ENCODE results near the gene PTPRN2. TPM values are rescaled to one million over a fixed set of nuclear protein-coding genes. Genes with fewer than 3 reads are reported as not detected.

PTPRN2 gene
- total RNA-seq, 1 experiment from 2014 or later, result 2.1 TPM

DNA sequence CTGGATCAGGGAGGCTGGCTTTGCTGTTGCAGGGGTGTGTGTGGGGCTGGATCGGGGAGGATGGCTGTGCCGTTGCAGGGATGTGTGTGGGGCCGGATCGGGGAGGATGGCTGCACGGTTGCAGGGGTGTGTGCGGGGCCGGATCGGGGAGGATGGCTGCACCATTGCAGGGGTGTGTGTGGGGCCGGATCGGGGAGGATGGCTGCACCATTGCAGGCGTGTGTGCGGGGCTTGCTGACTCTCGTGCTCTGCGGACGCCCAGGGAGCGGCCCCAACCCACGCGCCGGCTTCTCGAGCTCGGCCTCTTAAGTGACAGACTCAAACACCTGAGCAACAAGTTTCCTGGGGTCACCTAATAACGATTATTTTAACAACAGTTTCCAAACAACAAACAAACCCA, 732.6 kb downstream of the PTPRN2 start:
- Histone ChIP-seq H3K4me3 (replicated peaks in 1 of 2; ENCODE audit: low read depth in 1 of 2, low read length in 2 of 2) (no peak overlapping the region), H3K36me3 (ENCODE audit: control insufficient read depth in 1 of 2, insufficient read depth in 2 of 2, low read length in 2 of 2) (no peaks in the 10 kb centered on the region), H3K9me2 (ENCODE audit: insufficient read depth) (no peaks in the 10 kb centered on the region), H3K9me3 (ENCODE audit: control insufficient read depth in 1 of 2, insufficient read depth in 1 of 2, low read depth in 1 of 2, low read length in 2 of 2) (no peaks in the 10 kb centered on the region), H4K20me1 (ENCODE audit: insufficient read depth) (no peaks in the 10 kb centered on the region), H3K4me1 (ENCODE audit: control insufficient read depth in 1 of 2, insufficient read depth in 2 of 2, low read length in 2 of 2) (peaks cover 0 to 11% of the 10 kb centered on the region in 2 experiments; a peak in 2 of 4 replicates), H3K79me2 (ENCODE audit: insufficient read depth, low read length) (no peaks in the 10 kb centered on the region), H3K27me3 (ENCODE audit: insufficient read depth, low read length) (no peaks in the 10 kb centered on the region), H3K4me2 (ENCODE audit: low read length) (no peak overlapping the region), H3K9ac (ENCODE audit: low read length) (no peak overlapping the region), H3K27ac (ENCODE audit: low read depth, low read length) (no peak overlapping the region), H2AFZ (ENCODE audit: low read depth, low read length, poor library complexity, severe bottlenecking) (no peak overlapping the region)
- intact Hi-C loops (cut with micrococcal nuclease), result no loop called here
- TF ChIP-seq, protein P1, sequence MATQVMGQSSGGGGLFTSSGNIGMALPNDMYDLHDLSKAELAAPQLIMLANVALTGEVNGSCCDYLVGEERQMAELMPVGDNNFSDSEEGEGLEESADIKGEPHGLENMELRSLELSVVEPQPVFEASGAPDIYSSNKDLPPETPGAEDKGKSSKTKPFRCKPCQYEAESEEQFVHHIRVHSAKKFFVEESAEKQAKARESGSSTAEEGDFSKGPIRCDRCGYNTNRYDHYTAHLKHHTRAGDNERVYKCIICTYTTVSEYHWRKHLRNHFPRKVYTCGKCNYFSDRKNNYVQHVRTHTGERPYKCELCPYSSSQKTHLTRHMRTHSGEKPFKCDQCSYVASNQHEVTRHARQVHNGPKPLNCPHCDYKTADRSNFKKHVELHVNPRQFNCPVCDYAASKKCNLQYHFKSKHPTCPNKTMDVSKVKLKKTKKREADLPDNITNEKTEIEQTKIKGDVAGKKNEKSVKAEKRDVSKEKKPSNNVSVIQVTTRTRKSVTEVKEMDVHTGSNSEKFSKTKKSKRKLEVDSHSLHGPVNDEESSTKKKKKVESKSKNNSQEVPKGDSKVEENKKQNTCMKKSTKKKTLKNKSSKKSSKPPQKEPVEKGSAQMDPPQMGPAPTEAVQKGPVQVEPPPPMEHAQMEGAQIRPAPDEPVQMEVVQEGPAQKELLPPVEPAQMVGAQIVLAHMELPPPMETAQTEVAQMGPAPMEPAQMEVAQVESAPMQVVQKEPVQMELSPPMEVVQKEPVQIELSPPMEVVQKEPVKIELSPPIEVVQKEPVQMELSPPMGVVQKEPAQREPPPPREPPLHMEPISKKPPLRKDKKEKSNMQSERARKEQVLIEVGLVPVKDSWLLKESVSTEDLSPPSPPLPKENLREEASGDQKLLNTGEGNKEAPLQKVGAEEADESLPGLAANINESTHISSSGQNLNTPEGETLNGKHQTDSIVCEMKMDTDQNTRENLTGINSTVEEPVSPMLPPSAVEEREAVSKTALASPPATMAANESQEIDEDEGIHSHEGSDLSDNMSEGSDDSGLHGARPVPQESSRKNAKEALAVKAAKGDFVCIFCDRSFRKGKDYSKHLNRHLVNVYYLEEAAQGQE (IDR thresholded peaks at IDR 0.05; ENCODE audit: low read depth), result no peak
- TF ChIP-seq ZBTB33 (IDR thresholded peaks at IDR 0.05; ENCODE audit: extremely low read depth, insufficient replicate concordance, low read length) (no peak), MAX (IDR thresholded peaks at IDR 0.05) (no peak), SRF (IDR thresholded peaks at IDR 0.05; ENCODE audit: low read depth) (no peak), ZFX (IDR thresholded peaks at IDR 0.05) (no peak), YY1 (IDR thresholded peaks at IDR 0.05; ENCODE audit: extremely low read depth, insufficient replicate concordance, low read depth, low read length) (no peak), TCF7L2 (IDR thresholded peaks at IDR 0.05; ENCODE audit: borderline replicate concordance, extremely low read depth, insufficient read depth, insufficient read length) (no peak), ELF1 (IDR thresholded peaks at IDR 0.05; ENCODE audit: borderline replicate concordance, low read depth) (no peak), JUND (IDR thresholded peaks at IDR 0.05) (no peak), POLR2AphosphoS5 (IDR thresholded peaks at IDR 0.05; ENCODE audit: low read depth, low read length) (no peak), CTCF (IDR thresholded peaks at IDR 0.05 in 2 of 3, conservative IDR thresholded peaks at IDR 0.05 in 1 of 3; ENCODE audit: borderline replicate concordance in 1 of 3, insufficient read depth in 1 of 3, low read depth in 2 of 3, low read length in 2 of 3) (no peak), EZH2phosphoT487 (IDR thresholded peaks at IDR 0.05; ENCODE audit: borderline replicate concordance) (no peak), POLR2A (IDR thresholded peaks at IDR 0.05; ENCODE audit: borderline replicate concordance, extremely low read depth, insufficient read depth, insufficient read length) (no peak), SIN3A (IDR thresholded peaks at IDR 0.05; ENCODE audit: low read depth) (no peak)
- RAD21 ChIA-PET (ENCODE audit: low non-redundant PET in 1 of 2, low total read pairs in 2 of 2, uncharacterized antibody in 2 of 2, unreplicated experiment in 2 of 2), result no interaction called here
- no TSS peak for BruUV-seq (replicated peaks)
- POLR2A ChIA-PET, result no interaction called here
- DNase-seq (ENCODE audit: low read depth, low spot score) (no peak), ATAC-seq (no peak)
- CTCF ChIA-PET, result no interaction called here
